Measurements from ENCODE around the gene DOCK3.

GRCh38 chr3:50658831-50659230 is 15.9 kb upstream of the DOCK3 start:
- no peak for TF ChIP-seq CTCF (IDR thresholded peaks at IDR 0.05)
- TF ChIP-seq POLR2A (IDR thresholded peaks at IDR 0.05), result no peak
